Spinal cord (tissue), 10 donors: ENCODE results near the gene PRR12. TPM values are rescaled to one million over a fixed set of nuclear protein-coding genes. Genes with fewer than 3 reads are reported as not detected.
"Not testable (repeated sequence)": the region's sequence is repeated elsewhere in the genome, so short reads cannot be mapped to it uniquely, and the experiment has no call there.

Experiments used
- DNase-seq, 6 donors: peaks; one replicate each; pipeline versions ENCODE4 v3.0.0 to v3.0.0-alpha.2; 2013 to 2015; ENCODE audit warnings: low spot score in 6 of 6, low read depth in 4 of 6
- H3K27ac ChIP-seq: one replicate; pipeline ENCODE4 v1.5.1; 2013; ENCODE audit warnings: low read depth, low read length, control low read depth
- H3K27me3 ChIP-seq: one replicate; pipeline ENCODE4 v1.6.1; 2013; ENCODE audit warnings: low read length; ENCODE audit not compliant: control insufficient read depth, insufficient read depth
- H3K36me3 ChIP-seq: one replicate; pipeline ENCODE4 v1.6.1; 2013; ENCODE audit warnings: low read length; ENCODE audit not compliant: control insufficient read depth, insufficient read depth
- H3K4me1 ChIP-seq: one replicate; pipeline ENCODE4 v1.6.1; 2013; ENCODE audit warnings: low read length; ENCODE audit not compliant: control insufficient read depth, insufficient read depth
- H3K4me3 ChIP-seq: one replicate; pipeline ENCODE4 v1.5.1; 2013; ENCODE audit warnings: low read depth, low read length, control low read depth
- H3K9me3 ChIP-seq: one replicate; pipeline ENCODE4 v1.6.1; 2013; ENCODE audit warnings: low read length; ENCODE audit not compliant: control insufficient read depth, insufficient read depth
- WGBS: methylation state at CpG from one replicate; pipeline ENCODE4 v1.1.5; 2013; ENCODE audit warnings: missing lambda C conversion rate; ENCODE audit not compliant: insufficient coverage; 5-methylcytosine and 5-hydroxymethylcytosine counted together
- polyA plus RNA-seq, 2 donors: library from polyadenylated mRNA; unstranded; fragments of 120-200 nt; gene quantifications; one replicate each; pipeline ENCODE4 v1.2.1, GENCODE V29; 2013; ENCODE audit not compliant: insufficient read length in 2 of 2
- total RNA-seq, 2 donors: library from RNA; depleted of rRNA in 1 of 2; stranded (reverse); fragments of 120-200 nt in 1 of 2; fragments of >200 nt in 1 of 2; gene quantifications; one replicate each; pipeline versions ENCODE4 v1.2.3 to v1.2.4, GENCODE V29; 2013 to 2014
- donor health status: healthy.

PRR12 gene
- total and polyA plus RNA-seq, 4 donors = 6.6 to 42.3 (median 22.9) TPM

DNA sequence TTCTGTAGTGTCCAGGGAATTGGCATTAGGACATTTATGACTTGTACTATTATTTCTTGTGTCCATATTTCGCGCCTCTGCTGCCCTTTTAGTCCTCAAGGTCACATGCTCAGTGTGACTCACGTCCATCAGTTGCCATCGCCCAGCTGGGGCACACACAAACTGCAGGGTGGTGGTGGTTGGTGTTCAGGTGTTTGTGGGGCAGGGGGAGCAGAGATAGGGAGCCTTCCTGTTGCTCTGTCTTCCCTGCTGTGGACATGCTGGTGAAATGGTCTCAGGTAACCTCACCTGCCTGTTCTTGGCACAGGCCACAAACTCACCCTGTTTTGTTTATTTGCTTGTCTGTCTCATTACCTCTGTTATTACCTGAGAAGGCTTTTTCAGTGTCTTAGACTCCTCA, 22.4 kb downstream of the PRR12 start:
- Histone ChIP-seq H3K36me3 (peaks cover 91% of the 10 kb centered on the region), H3K4me1 (no peaks in the 10 kb centered on the region), H3K27me3 (no peaks in the 10 kb centered on the region), H3K27ac (no peak overlapping the region), H3K9me3 (no peaks in the 10 kb centered on the region), H3K4me3 (no peak overlapping the region)
- DNase-seq = no peak
- WGBS = 97% methylated on average over 4 of the region's 4 CpGs

DNA sequence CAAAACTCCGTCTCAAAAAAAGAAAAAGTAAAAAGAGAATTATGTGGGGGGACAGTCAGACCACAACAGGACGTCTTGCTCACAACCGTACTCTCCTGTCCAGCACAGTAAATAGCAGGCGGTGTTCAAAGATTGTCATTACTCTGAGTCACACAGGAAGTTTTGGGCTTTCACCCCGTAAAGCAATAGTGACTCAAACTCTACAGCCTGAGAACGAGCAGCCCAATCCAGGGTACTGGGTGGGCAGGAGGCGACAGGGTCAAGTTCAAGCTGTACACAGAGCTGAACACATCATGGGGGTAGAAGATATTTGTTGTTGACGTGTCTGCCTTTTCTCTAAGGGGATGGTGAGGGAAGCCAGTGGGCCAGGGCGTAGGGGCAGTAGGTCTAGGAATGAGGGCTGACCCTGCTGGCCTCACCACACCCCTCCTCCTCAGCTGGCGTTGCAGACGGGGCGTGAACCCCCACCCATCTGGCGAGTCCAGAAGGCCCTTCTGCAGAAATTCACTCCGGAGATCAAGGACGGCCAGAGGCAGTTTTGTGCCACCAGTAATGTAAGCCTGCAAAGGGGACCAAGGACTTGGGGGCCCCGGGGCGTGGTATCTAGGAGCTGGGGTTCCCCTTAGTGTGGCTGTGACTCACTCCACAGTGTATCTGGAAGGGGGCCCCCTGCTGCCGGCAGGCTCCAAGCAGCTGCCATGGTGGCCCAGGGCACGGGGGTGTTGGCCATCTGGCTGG, 23.3 kb downstream of the PRR12 start:
- peaks cover 92% of the 10 kb centered on the region for H3K36me3 ChIP-seq
- H3K27me3 ChIP-seq = no peaks in the 10 kb centered on the region
- 93% methylated on average over 16 of the region's 19 CpGs for WGBS
- H3K9me3 ChIP-seq = no peaks in the 10 kb centered on the region
- no peak overlapping the region for H3K4me3 ChIP-seq
- DNase-seq = no peak
- no peak overlapping the region for H3K27ac ChIP-seq
- H3K4me1 ChIP-seq = no peaks in the 10 kb centered on the region

DNA sequence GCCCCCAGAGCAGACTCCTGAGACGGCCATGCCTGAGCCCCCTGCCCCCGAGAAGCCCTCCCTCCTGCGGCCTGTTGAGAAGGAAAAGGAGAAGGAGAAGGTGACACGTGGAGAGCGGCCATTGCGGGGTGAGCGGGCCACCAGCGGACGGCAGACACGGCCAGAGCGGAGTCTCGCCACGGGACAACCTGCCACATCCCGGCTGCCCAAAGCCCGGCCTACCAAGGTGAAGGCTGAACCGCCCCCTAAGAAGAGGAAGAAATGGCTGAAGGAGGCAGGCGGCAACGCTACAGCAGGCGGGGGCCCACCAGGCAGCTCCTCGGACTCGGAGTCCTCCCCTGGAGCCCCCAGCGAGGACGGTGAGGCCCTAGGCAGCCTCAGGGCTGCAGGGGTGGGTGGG, 24.9 kb downstream of the PRR12 start:
- 98% methylated on average over 18 of the region's 23 CpGs for WGBS
- H3K36me3 ChIP-seq = peaks cover 92% of the 10 kb centered on the region
- H3K4me3 ChIP-seq = no peak overlapping the region
- no peak overlapping the region for H3K27ac ChIP-seq
- H3K9me3 ChIP-seq = no peaks in the 10 kb centered on the region
- H3K4me1 ChIP-seq = no peaks in the 10 kb centered on the region
- H3K27me3 ChIP-seq = no peaks in the 10 kb centered on the region
- DNase-seq = no peak

DNA sequence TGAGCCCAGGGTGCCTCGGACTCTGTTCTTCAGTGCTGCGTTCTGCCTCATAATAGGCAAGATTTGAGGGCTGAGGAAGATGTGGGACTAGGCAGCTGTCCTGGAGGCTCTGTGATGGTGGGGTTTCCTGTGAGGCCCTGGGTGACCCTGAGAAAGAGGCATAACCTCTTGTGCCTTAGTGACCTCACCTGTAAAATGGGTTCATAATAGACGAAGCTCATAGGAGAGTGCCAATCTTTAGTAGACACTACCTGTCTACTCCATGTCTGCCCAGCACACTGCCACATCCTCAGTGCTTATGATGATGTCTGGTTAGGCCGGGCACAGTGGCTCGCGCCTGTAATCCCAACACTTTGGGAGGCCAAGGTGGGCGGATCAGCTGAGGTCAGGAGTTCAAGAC, 25.6 kb downstream of the PRR12 start:
- H3K36me3 ChIP-seq = peaks cover 93% of the 10 kb centered on the region
- H3K9me3 ChIP-seq = no peaks in the 10 kb centered on the region
- no peak for DNase-seq
- H3K4me1 ChIP-seq = no peaks in the 10 kb centered on the region
- no peaks in the 10 kb centered on the region for H3K27me3 ChIP-seq
- no peak overlapping the region for H3K27ac ChIP-seq
- WGBS = 87% methylated on average over 6 of the region's 7 CpGs
- no peak overlapping the region for H3K4me3 ChIP-seq

DNA sequence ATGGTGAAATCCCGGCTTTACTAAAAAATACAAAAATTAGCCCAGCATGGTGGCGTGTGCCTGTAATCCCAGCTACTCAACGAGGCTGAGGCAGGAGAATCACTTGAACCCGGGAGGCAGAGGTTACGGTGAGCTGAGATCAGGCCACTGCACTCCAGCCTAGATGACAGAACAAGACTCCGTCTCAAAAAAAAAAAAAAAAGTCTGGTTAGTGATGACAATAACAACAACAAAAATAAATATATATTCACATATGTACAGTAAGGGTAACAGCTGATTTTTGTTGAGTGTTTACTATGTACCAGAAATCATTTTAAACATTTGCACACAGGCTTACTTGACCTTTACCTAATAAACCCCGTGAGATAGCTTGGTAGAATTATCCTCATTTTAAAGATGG, 26.0 kb downstream of the PRR12 start:
- Histone ChIP-seq H3K4me3 (no peak overlapping the region), H3K9me3 (no peaks in the 10 kb centered on the region), H3K27me3 (no peaks in the 10 kb centered on the region), H3K4me1 (no peaks in the 10 kb centered on the region), H3K36me3 (peaks cover 97% of the 10 kb centered on the region), H3K27ac (no peak overlapping the region)
- no peak for DNase-seq
- WGBS = 95% methylated on average over 3 of the region's 7 CpGs

DNA sequence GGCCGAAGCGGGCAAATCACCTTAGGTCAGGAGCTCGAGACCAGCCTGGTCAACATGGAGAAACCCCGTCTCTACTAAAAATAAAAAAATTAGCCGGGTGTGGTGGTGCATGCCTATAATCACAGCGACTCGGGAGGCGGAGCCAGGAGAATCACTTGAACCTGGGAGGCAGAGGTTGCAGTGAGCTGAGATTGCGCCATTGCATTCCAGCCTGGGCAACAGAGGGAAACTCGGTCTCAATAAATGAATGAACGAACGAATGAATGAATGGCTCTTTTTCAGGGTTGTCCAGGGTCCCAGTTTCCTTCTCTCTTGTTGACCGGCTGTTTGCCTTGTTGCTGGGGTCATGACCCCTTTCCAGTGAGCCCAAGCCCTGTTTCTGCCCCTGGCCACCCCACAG, 26.9 kb downstream of the PRR12 start:
- H3K36me3 ChIP-seq = peaks cover 93% of the 10 kb centered on the region
- H3K9me3 ChIP-seq, DNase-seq, H3K27me3 ChIP-seq, H3K4me1 ChIP-seq, H3K27ac ChIP-seq, H3K4me3 ChIP-seq: not testable (repeated sequence)
- WGBS = over 99% methylated on average over 13 of the region's 13 CpGs

DNA sequence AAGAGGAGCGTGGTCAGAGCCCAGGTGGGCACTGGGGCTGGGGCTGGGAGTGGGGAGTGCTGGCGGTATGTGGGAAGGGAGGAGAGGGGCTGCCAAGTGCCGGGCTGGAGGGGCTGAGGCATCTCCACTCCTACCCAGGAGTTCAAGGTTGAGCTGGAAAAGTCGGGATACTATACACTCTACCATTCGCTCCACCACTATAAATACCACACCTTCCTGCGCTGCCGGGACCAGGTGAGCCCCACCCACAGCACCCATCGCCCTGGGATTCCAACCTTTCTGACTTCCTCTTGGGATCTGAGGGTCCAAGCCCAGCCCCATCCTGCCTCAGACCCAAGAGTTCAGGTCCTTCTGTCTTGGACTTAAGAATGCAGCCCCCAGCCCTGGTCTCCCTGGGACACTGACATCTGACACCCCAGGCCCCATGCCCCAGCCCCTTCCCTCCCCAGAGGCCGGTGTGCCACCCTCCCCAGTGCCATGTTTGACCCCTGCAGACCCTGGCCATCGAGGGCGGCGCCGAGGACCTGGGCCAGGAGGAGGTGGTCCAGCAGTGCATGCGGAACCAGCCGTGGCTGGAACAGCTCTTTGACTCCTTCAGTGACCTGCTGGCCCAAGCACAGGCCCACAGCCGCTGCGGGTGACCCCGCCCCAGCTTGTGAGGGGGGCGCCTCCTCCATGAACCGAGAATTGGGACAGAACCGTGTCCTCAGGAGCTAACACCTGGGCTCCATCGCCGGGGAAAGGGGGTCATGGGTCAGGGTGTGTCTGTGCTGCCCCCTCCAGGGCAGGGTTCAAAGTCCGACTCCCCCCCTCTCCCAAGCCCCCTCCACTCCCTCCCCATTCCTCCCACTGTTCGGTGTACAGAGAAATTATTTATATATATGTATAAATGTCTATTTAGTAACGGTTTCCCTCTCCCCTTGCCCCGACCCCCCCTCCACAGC, 34.3 kb downstream of the PRR12 start:
- H3K36me3 ChIP-seq = peaks cover 66% of the 10 kb centered on the region

DNA sequence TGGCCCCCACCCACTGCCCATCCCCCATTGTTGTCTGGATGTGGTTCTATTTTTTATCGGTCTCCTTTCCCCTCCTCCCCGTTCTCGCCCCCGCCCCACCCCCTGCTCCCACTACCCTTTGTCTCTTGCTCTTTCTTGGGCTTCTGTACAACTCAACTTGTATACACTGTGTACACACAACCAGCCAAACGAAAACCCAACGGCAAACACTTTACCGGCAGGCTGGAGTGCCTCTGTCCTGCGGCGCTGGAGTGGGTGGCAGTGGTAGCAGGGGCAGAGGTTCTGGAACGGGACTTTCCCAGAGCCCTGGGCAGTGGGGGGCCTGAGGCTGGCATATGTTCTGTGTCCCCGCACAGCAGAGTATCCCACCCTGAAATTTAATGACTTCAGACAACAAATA, 35.2 kb downstream of the PRR12 start:
- H3K4me1 ChIP-seq = peaks cover 13% of the 10 kb centered on the region

More for the DNA sequence above, 34.3 kb downstream of the PRR12 start:
- no peak overlapping the region for H3K27ac ChIP-seq
- H3K27me3 ChIP-seq = no peaks in the 10 kb centered on the region
- H3K9me3 ChIP-seq = no peaks in the 10 kb centered on the region
- H3K4me3 ChIP-seq = no peak overlapping the region
- peaks cover 4% of the 10 kb centered on the region for H3K4me1 ChIP-seq
- WGBS = 89% methylated on average over 15 of the region's 27 CpGs
- no peak for DNase-seq

DNA sequence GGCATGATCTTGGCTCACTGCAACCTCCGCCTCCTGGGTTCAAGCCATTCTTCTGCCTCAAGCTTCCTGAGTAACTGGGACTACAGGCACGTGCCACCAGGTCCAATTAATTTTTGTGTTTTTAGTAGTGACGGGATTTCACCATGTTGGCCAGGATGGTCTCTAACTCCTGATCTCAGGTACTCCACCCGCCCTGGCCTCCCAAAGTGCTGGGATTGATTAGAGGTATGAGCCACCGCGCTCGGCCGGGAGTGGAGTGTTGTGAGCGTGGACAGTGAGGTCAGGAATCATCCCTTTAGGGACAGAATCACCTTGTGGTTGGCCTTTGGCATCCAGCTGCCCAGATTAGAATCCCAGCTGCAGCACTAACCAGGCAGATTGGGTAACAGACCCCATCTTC, 38.7 kb downstream of the PRR12 start:
- WGBS = no CpG with 5 or more reads among the region's 9 CpGs
- no peak overlapping the region for H3K27ac ChIP-seq

More for the DNA sequence above, 35.2 kb downstream of the PRR12 start:
- no peaks in the 10 kb centered on the region for H3K27me3 ChIP-seq
- H3K36me3 ChIP-seq = peaks cover 57% of the 10 kb centered on the region
- WGBS = 70% methylated on average over 4 of the region's 11 CpGs
- no peak overlapping the region for H3K4me3 ChIP-seq
- no peaks in the 10 kb centered on the region for H3K9me3 ChIP-seq
- no peak for DNase-seq
- H3K27ac ChIP-seq = no peak overlapping the region

More for the DNA sequence above, 38.7 kb downstream of the PRR12 start:
- Histone ChIP-seq H3K4me3 (no peak overlapping the region), H3K9me3 (no peaks in the 10 kb centered on the region), H3K4me1 (peaks cover 17% of the 10 kb centered on the region), H3K36me3 (peaks cover 32% of the 10 kb centered on the region), H3K27me3 (no peaks in the 10 kb centered on the region)
- no peak for DNase-seq
